Fibroblast of mammary gland (primary cell): Measurements from ENCODE around the gene UVRAG.
A peak's percentile ranks its signal among the peaks of the same experiment; 100 is the strongest.

Source experiments
- DNase-seq: peaks from one replicate; pipeline ENCODE4 v3.0.0-alpha.2; 2010; ENCODE audit warnings: low read depth
- H3K4me3 ChIP-seq: 2 replicates; pipeline ENCODE4 v1.5.1; 2011; ENCODE audit warnings: low read depth, mild to moderate bottlenecking, low read length, moderate library complexity; ENCODE audit not compliant: control insufficient read depth
- CTCF ChIP-seq: conservative IDR thresholded peaks from 2 replicates; pipeline ENCODE4 v1.5.1; 2011; ENCODE audit warnings: low read depth, low read length, inconsistent platforms; ENCODE audit not compliant: control insufficient read depth, insufficient read depth

Gene UVRAG

GRCh38 chr11:75834728-75835127, 19.7 kb downstream of the UVRAG start:
- no peak overlapping the region for H3K4me3 ChIP-seq
- DNase-seq = no peak
- TF ChIP-seq CTCF = no peak

- DNase-seq = no peak
- H3K4me3 ChIP-seq = no peak overlapping the region
- TF ChIP-seq CTCF = no peak
Observed at GRCh38 chr11:75836417-75836816, 21.4 kb downstream of the UVRAG start.

- TF ChIP-seq CTCF = no peak
- DNase-seq = peak; percentile 29
- H3K4me3 ChIP-seq = no peak overlapping the region
Observed at GRCh38 chr11:75839851-75840250, 24.8 kb downstream of the UVRAG start.

- TF ChIP-seq CTCF = no peak
- no peak overlapping the region for H3K4me3 ChIP-seq
- no peak for DNase-seq
Observed at GRCh38 chr11:75840522-75840921, 25.5 kb downstream of the UVRAG start.

GRCh38 chr11:75841739-75842138, 26.7 kb downstream of the UVRAG start:
- TF ChIP-seq CTCF = no peak
- no peak overlapping the region for H3K4me3 ChIP-seq
- no peak for DNase-seq

GRCh38 chr11:75845324-75845723, 30.3 kb downstream of the UVRAG start:
- no peak overlapping the region for H3K4me3 ChIP-seq
- no peak for TF ChIP-seq CTCF
- no peak for DNase-seq

- TF ChIP-seq CTCF = no peak
- DNase-seq = no peak
- H3K4me3 ChIP-seq = no peak overlapping the region
Observed at GRCh38 chr11:75849894-75850293, 34.9 kb downstream of the UVRAG start.
